ENCODE measurements around the gene PCGF1.

- TF ChIP-seq CTCF (IDR thresholded peaks at IDR 0.05; ENCODE audit: low read length): no peak
- TF ChIP-seq EZH2 (IDR thresholded peaks at IDR 0.05; ENCODE audit: borderline replicate concordance, low read length): no peak
These were observed 36.0 kb downstream of the PCGF1 start for GRCh38 chr2:74471332-74472065.
